Upper lobe of left lung (tissue), 6 donors: ENCODE results near the gene CYGB. TPM values are rescaled to one million over a fixed set of nuclear protein-coding genes. Genes with fewer than 3 reads are reported as not detected.
"Not testable (repeated sequence)": the region's sequence is repeated elsewhere in the genome, so short reads cannot be mapped to it uniquely, and the experiment has no call there.

Experiments used
- ATAC-seq, 2 donors: fragments of 200-7000 bp; cut with Tn5 transposase; one replicate each; pipeline ENCODE4 v1.9.1; 2022; ENCODE audit warnings: mild to moderate bottlenecking in 2 of 2, moderate library complexity in 2 of 2; ENCODE audit not compliant: low FRiP score in 2 of 2
- DNase-seq, 2 donors: peaks; one replicate each; pipeline ENCODE4 v3.0.0-alpha.2; 2019 to 2020
- H3K27ac ChIP-seq, 4 donors: fragments of 200-600 bp; sonication (generic); one replicate each; pipeline ENCODE4 v1.5.1; 2016 to 2019
- H3K27me3 ChIP-seq, 4 donors: fragments of 200-600 bp; sonication (generic); one replicate each; pipeline ENCODE4 v1.5.1; 2017 to 2019
- H3K36me3 ChIP-seq, 4 donors: fragments of 200-600 bp; sonication (generic); one replicate each; pipeline ENCODE4 v1.5.1; 2016 to 2019
- H3K4me1 ChIP-seq, 4 donors: fragments of 200-600 bp; sonication (generic); one replicate each; pipeline ENCODE4 v1.5.1; 2018 to 2019
- H3K4me3 ChIP-seq, 4 donors: fragments of 200-600 bp; sonication (generic); one replicate each; pipeline ENCODE4 v1.5.1; 2017 to 2019; ENCODE audit warnings: mild to moderate bottlenecking in 2 of 4, moderate library complexity in 1 of 4
- H3K9me3 ChIP-seq, 4 donors: fragments of 200-600 bp; sonication (generic); one replicate each; pipeline ENCODE4 v1.5.1; 2018 to 2019
- CTCF ChIP-seq, 6 experiments: fragments of 450-650 bp in 4 of 6; fragments of 200-600 bp in 2 of 6; sonication (generic) in 2 of 6; IDR thresholded peaks; one replicate each; pipeline ENCODE4 v1.5.1; 2016 to 2019; ENCODE audit warnings: antibody characterized with exemption in 6 of 6
- EP300 ChIP-seq, 4 donors: sonication (generic); formaldehyde crosslinking; IDR thresholded peaks; one replicate each; pipeline ENCODE4 v1.5.1; 2017; ENCODE audit warnings: antibody characterized with exemption in 4 of 4, control low read depth in 2 of 4
- POLR2A ChIP-seq, 4 donors: fragments of 450-650 bp; IDR thresholded peaks; one replicate each; pipeline ENCODE4 v1.5.1; 2016 to 2017; ENCODE audit warnings: antibody characterized with exemption in 4 of 4, mild to moderate bottlenecking in 2 of 4
- POLR2AphosphoS5 ChIP-seq, 2 donors: sonication (generic); formaldehyde crosslinking; IDR thresholded peaks; one replicate each; pipeline ENCODE4 v1.5.1; 2017; ENCODE audit warnings: antibody characterized with exemption in 2 of 2
- WGBS, 2 donors: methylation state at CpG; one replicate each; pipeline ENCODE4 v1.1.5; 2017 to 2018; 5-methylcytosine and 5-hydroxymethylcytosine counted together
- total RNA-seq, 6 donors: library from RNA; depleted of rRNA in 4 of 6; stranded (reverse); fragments of >200 nt in 4 of 6; gene quantifications; one replicate each; pipeline versions ENCODE4 v1.1.0 to v1.2.1, GENCODE V29; 2016 to 2021
- donor health status: DM: no; HTN: no; CAD: no; lungs with moderate emphysema.
- donor health status: DM: no; HTN: yes; CAD: no; lungs with severe emphysema.

Gene CYGB
- total RNA-seq, 6 donors from 2014 or later, result 6.4 to 33.9 (median 16.6) TPM

- Histone ChIP-seq H3K27ac (peak overlapping the region in 1 of 4 donors; percentile 60), H3K27me3 (no peaks in the 10 kb centered on the region), H3K4me1 (peaks cover 25 to 41% (median 35%) of the 10 kb centered on the region in 4 donors), H3K9me3 (no peaks in the 10 kb centered on the region), H3K4me3 (no peak overlapping the region), H3K36me3 (peaks cover 4 to 40% (median 14%) of the 10 kb centered on the region in 4 donors)
- WGBS, 2 donors, result 92 to 93% methylated on average over 14 of the region's 14 CpGs
- no peak for TF ChIP-seq CTCF (IDR thresholded peaks at IDR 0.05)
- TF ChIP-seq EP300 (IDR thresholded peaks at IDR 0.05), result no peak
- TF ChIP-seq POLR2AphosphoS5 (IDR thresholded peaks at IDR 0.05), result no peak
- TF ChIP-seq POLR2A (IDR thresholded peaks at IDR 0.05), result no peak
- DNase-seq (no peak), ATAC-seq (no peak)
These were observed 28.5 kb upstream of the CYGB start for GRCh38 chr17:76565728-76566612.

DNA sequence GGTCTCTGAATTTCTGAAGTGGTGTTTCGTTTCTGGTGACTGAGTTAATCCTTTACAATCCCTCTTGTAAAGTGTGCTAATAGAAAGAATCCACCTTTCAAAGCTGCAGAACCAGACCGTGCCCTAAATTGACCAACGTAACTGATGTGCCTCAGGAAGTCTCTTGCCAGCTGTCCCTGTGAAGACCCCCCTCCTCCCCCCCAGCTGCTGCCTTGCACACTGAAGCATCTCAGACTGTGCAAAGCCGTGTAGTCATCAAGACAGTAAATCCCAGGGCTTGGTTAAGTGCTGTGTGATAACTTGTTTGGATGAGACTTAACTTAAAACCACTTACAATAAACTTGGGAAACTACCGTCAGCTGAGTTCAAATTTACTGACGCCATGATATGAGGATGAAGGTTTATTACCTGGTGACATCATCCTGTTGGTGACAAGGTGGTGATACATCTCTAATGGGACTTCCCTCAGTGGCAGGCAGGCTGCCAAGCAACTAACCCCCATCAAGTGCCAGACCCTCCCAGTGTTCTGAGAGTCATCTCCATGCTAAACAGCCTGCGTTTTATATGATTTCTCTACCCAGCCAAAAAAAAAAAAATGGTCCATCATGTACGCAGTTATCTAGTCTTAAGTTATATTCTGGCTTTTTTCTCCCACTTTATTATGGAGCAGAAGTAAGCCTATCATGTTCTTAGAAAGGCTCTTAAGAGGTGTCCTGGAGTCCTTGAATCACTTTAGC lies 27.6 kb upstream of the CYGB start:
- Histone ChIP-seq H3K4me1 (peaks cover 34 to 50% (median 42%) of the 10 kb centered on the region in 4 donors), H3K36me3 (peaks cover 4 to 40% (median 14%) of the 10 kb centered on the region in 4 donors)
- not testable (repeated sequence) for H3K9me3 ChIP-seq, H3K27me3 ChIP-seq, H3K27ac ChIP-seq, DNase-seq, H3K4me3 ChIP-seq, ATAC-seq
- 81 to 82% methylated on average over 6 to 8 of the region's 8 CpGs for WGBS, 2 donors

GRCh38 chr17:76563359-76563758 lies 25.9 kb upstream of the CYGB start:
- H3K27me3 ChIP-seq, result not testable (repeated sequence)
- peaks cover 51 to 68% (median 59%) of the 10 kb centered on the region in 4 donors for H3K4me1 ChIP-seq

DNA sequence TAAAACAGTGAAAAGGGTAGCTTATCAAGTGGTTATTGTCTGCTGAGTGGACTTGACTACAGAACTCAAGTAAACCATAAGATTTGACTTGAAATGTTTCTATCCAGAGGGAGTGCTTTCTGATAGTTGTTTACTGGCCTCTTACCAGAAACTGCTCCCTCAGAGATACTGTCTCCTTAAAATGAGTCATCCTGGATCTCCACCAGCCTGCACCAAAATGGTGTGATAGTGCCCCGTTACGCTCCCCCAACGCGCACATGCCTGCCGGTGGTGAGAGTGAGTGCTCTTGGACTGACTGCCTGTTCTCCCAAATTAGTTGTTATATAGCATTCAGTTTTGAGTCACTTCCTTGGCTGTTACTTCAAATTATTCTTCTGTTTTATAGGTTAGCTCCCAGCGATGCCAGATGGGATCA lies 25.2 kb upstream of the CYGB start:
- no peaks in the 10 kb centered on the region for H3K27me3 ChIP-seq
- no peak overlapping the region for H3K4me3 ChIP-seq
- WGBS, 2 donors, result 67 to 74% methylated on average over 6 of the region's 6 CpGs
- ATAC-seq, result no peak
- no peak for DNase-seq
- peaks cover 51 to 68% (median 57%) of the 10 kb centered on the region in 4 donors for H3K4me1 ChIP-seq
- TF ChIP-seq POLR2A (IDR thresholded peaks at IDR 0.05) (no peak), POLR2AphosphoS5 (IDR thresholded peaks at IDR 0.05) (peak in 1 of 2 donors; percentile 27)
- H3K36me3 ChIP-seq, result peaks cover 4 to 40% (median 14%) of the 10 kb centered on the region in 4 donors
- peak overlapping the region; percentile 51 to 94 (median 58) for H3K27ac ChIP-seq
- H3K9me3 ChIP-seq, result no peaks in the 10 kb centered on the region

More at GRCh38 chr17:76563359-76563758, 25.9 kb upstream of the CYGB start:
- peaks cover 4 to 40% (median 14%) of the 10 kb centered on the region in 4 donors for H3K36me3 ChIP-seq
- 53 to 64% methylated on average over 2 of the region's 2 CpGs for WGBS, 2 donors
- ATAC-seq, H3K27ac ChIP-seq, DNase-seq, H3K9me3 ChIP-seq, H3K4me3 ChIP-seq: not testable (repeated sequence)

DNA sequence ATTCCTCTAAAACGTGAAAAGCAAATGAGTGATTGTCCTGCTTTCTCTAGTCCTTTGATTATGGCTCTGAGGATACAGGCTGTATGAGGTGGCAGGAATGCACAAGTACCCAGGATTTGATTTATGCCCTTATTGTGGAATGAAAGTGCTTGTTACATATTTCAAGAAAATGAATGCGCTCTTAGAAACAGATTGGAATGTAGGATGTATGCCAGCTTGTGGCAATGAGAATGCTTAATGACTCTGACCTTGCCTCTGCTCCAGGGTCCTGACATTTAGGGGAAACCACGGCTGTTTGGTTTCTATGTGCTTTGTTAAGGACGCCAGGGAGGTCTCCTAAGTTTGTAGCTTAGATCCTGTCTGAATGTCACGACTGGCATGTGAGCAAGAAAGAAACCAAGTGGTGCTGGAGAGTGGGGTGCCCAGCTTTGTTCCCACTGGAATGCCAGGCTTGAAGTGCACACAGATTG lies 24.3 kb upstream of the CYGB start:
- Histone ChIP-seq H3K9me3 (no peaks in the 10 kb centered on the region), H3K4me3 (peak overlapping the region in 1 of 4 donors; percentile 18), H3K4me1 (peaks cover 46 to 61% (median 50%) of the 10 kb centered on the region in 4 donors), H3K27me3 (no peaks in the 10 kb centered on the region), H3K27ac (peak overlapping the region; percentile 62 to 94 (median 72)), H3K36me3 (peaks cover 4 to 34% (median 14%) of the 10 kb centered on the region in 4 donors)
- ATAC-seq (peak in 1 of 2 donors; percentile 42), DNase-seq (no peak)
- TF ChIP-seq POLR2AphosphoS5 (IDR thresholded peaks at IDR 0.05), result peak in 1 of 2 donors; percentile 27
- no peak for TF ChIP-seq EP300 (IDR thresholded peaks at IDR 0.05)
- no peak for TF ChIP-seq CTCF (IDR thresholded peaks at IDR 0.05)
- no peak for TF ChIP-seq POLR2A (IDR thresholded peaks at IDR 0.05)
- 22 to 32% methylated on average over 5 of the region's 5 CpGs for WGBS, 2 donors

DNA sequence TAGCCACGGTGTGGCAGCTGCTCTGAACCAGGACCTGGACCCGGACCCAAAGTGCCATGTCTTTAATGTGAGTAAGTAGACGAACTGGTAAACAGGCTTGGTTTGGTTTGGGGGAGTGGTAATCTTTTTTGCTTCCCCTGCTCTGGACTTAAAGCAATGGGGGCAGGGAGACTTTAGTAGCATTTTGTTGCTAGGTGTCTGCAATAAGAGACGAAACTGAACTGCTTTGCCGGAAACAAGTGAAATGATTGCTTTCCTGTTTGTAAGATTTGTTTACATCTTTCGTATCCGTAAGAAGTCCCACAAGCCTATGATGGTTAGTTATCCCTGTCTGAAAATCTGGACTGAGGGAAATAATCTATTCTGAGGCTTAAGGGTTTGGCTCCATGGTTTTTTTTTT lies 23.8 kb upstream of the CYGB start:
- peaks cover 49 to 61% (median 53%) of the 10 kb centered on the region in 4 donors for H3K4me1 ChIP-seq
- TF ChIP-seq POLR2A (IDR thresholded peaks at IDR 0.05), result no peak
- TF ChIP-seq POLR2AphosphoS5 (IDR thresholded peaks at IDR 0.05), result no peak
- TF ChIP-seq CTCF (IDR thresholded peaks at IDR 0.05), result no peak
- peak in 1 of 4 donors; percentile 67 for TF ChIP-seq EP300 (IDR thresholded peaks at IDR 0.05)
- H3K9me3 ChIP-seq, result no peaks in the 10 kb centered on the region
- no peaks in the 10 kb centered on the region for H3K27me3 ChIP-seq
- DNase-seq, result no peak
- H3K36me3 ChIP-seq, result peaks cover 4 to 31% (median 12%) of the 10 kb centered on the region in 4 donors
- no peak for ATAC-seq
- WGBS, 2 donors, result 34 to 42% methylated on average over 7 of the region's 7 CpGs
- H3K27ac ChIP-seq, result peak overlapping the region; percentile 62 to 94 (median 72)
- peak overlapping the region in 2 of 4 donors; percentile 13 to 18 for H3K4me3 ChIP-seq
